IMR-90 (cell line): ENCODE measurements around the gene WDR27. TPM values are rescaled to one million over a fixed set of nuclear protein-coding genes. Genes with fewer than 3 reads are reported as not detected.

ENCODE experiments used
- ATAC-seq: fragments of 200-7000 bp; cut with Tn5 transposase; 2 replicates; pipeline ENCODE4 v1.9.1; 2020; ENCODE audit warnings: low read depth, mild to moderate bottlenecking, moderate library complexity
- BruUV-seq: library from RNA; stranded (reverse); fragments of 400-500 nt; replicated peaks from 2 replicates; lab custom pipeline; 2021; lab: Mats Ljungman, UMichigan
- CTCF ChIA-PET: fragments of 300-600 bp; formaldehyde crosslinking; extraction: SDS; loops from one replicate; lab custom pipeline; 2021; ENCODE audit warnings: antibody characterized with exemption; lab: Yijun Ruan, JAX
- POLR2A ChIA-PET: fragments of 300-600 bp; sonication (Branson Sonifier 250); formaldehyde crosslinking; loops from one replicate; lab custom pipeline; 2022; ENCODE audit warnings: antibody characterized with exemption; ENCODE audit not compliant: unreplicated experiment; lab: Charles Lee
- DNase-seq: peaks from one replicate; pipeline ENCODE4 v3.0.0; 2013
- H2AFZ ChIP-seq: replicated peaks from 2 replicates; pipeline ENCODE3; 2013; ENCODE audit warnings: low read length, mild to moderate bottlenecking; ENCODE audit not compliant: poor library complexity
- H2AK5ac ChIP-seq: 2 replicates; pipeline ENCODE4 v1.6.1; 2013; ENCODE audit warnings: low read depth, low read length, inconsistent platforms
- H2AK9ac ChIP-seq: replicated peaks from 2 replicates; pipeline ENCODE3; 2013; ENCODE audit warnings: mild to moderate bottlenecking, low read depth, low read length, moderate library complexity; ENCODE audit not compliant: poor library complexity
- H2BK120ac ChIP-seq: 2 replicates; pipeline ENCODE4 v1.6.1; 2013; ENCODE audit warnings: low read depth, low read length, inconsistent platforms
- H2BK15ac ChIP-seq: 3 replicates; pipeline ENCODE4 v1.6.1; 2013; ENCODE audit warnings: low read depth, low read length, inconsistent platforms
- H2BK20ac ChIP-seq: 2 replicates; pipeline ENCODE4 v1.6.1; 2013; ENCODE audit warnings: low read depth, mild to moderate bottlenecking, inconsistent platforms, low read length, moderate library complexity
- H2BK5ac ChIP-seq: 2 replicates; pipeline ENCODE4 v1.6.1; 2013; ENCODE audit warnings: mild to moderate bottlenecking, low read depth, low read length, inconsistent platforms; ENCODE audit not compliant: poor library complexity, severe bottlenecking
- H3K14ac ChIP-seq: replicated peaks from 2 replicates; pipeline ENCODE4 v1.6.1; 2013; ENCODE audit warnings: low read depth, low read length, inconsistent platforms
- H3K18ac ChIP-seq: 2 replicates; pipeline ENCODE4 v1.6.1; 2013; ENCODE audit warnings: low read depth, low read length, control low read depth
- H3K23ac ChIP-seq: 2 replicates; pipeline ENCODE4 v1.6.1; 2013; ENCODE audit warnings: low read depth, low read length, inconsistent platforms
- H3K27ac ChIP-seq: 2 replicates; pipeline ENCODE4 v1.5.1; 2013; ENCODE audit warnings: mild to moderate bottlenecking, control low read depth, low read length; ENCODE audit not compliant: insufficient read depth
- H3K27me3 ChIP-seq: 2 replicates; pipeline ENCODE4 v1.6.1; 2013; ENCODE audit warnings: low read length; ENCODE audit not compliant: control insufficient read depth, insufficient read depth
- H3K36me3 ChIP-seq: 2 replicates; pipeline ENCODE4 v1.6.1; 2013; ENCODE audit warnings: low read length, mixed read lengths; ENCODE audit not compliant: control insufficient read depth, insufficient read depth
- H3K4ac ChIP-seq: 2 replicates; pipeline ENCODE4 v1.6.1; 2013; ENCODE audit warnings: low read depth, low read length, inconsistent platforms
- H3K4me1 ChIP-seq: 2 replicates; pipeline ENCODE4 v1.6.1; 2013; ENCODE audit warnings: low read length, mixed read lengths; ENCODE audit not compliant: control insufficient read depth, insufficient read depth
- H3K4me2 ChIP-seq: 2 replicates; pipeline ENCODE4 v1.6.1; 2013; ENCODE audit warnings: low read depth, mild to moderate bottlenecking, control low read depth, low read length, moderate library complexity
- H3K4me3 ChIP-seq: 2 replicates; pipeline ENCODE4 v1.5.1; 2013; ENCODE audit warnings: low read depth, mild to moderate bottlenecking, control low read depth, low read length, moderate library complexity; ENCODE audit not compliant: insufficient read depth
- H3K56ac ChIP-seq: 2 replicates; pipeline ENCODE4 v1.6.1; 2013; ENCODE audit warnings: low read length, inconsistent platforms; ENCODE audit not compliant: insufficient read depth; ENCODE audit errors: extremely low read depth
- H3K79me1 ChIP-seq, 2 experiments: 2 replicates each; pipeline ENCODE4 v1.6.1; 2013; ENCODE audit warnings: low read length in 2 of 2, inconsistent platforms in 1 of 2, low read depth in 1 of 2
- H3K9ac ChIP-seq: 2 replicates; pipeline ENCODE4 v1.6.1; 2013; ENCODE audit warnings: low read depth, low read length, control low read depth
- H3K9me1 ChIP-seq: 2 replicates; pipeline ENCODE4 v1.6.1; 2013; ENCODE audit warnings: low read length, inconsistent platforms; ENCODE audit not compliant: insufficient read depth
- H3K9me3 ChIP-seq: 2 replicates; pipeline ENCODE4 v1.6.1; 2013; ENCODE audit warnings: low read length; ENCODE audit not compliant: control insufficient read depth, insufficient read depth
- H4K20me1 ChIP-seq: 2 replicates; pipeline ENCODE4 v1.6.1; 2013; ENCODE audit warnings: low read length, inconsistent platforms; ENCODE audit not compliant: insufficient read depth
- H4K5ac ChIP-seq: 2 replicates; pipeline ENCODE4 v1.6.1; 2013; ENCODE audit warnings: mild to moderate bottlenecking, low read depth, low read length, control low read depth
- H4K8ac ChIP-seq, 2 experiments: 2 replicates each; pipeline ENCODE4 v1.6.1; 2013; ENCODE audit warnings: low read depth in 2 of 2, low read length in 2 of 2, control low read depth in 1 of 2, inconsistent platforms in 1 of 2
- H4K91ac ChIP-seq: 2 replicates; pipeline ENCODE4 v1.6.1; 2013; ENCODE audit warnings: low read depth, low read length, inconsistent platforms; ENCODE audit not compliant: insufficient read depth
- CTCF ChIP-seq: conservative IDR thresholded peaks from 2 replicates; pipeline ENCODE4 v1.5.1; 2012; ENCODE audit warnings: mild to moderate bottlenecking, low read depth, low read length, improper control_type of control experiment
- MAFK ChIP-seq: IDR thresholded peaks from 2 replicates; pipeline ENCODE4 v1.6.1; 2012; ENCODE audit warnings: low read depth, low read length, improper control_type of control experiment
- RAD21 ChIP-seq: IDR thresholded peaks from 2 replicates; pipeline ENCODE4 v1.6.1; 2012; ENCODE audit warnings: low read length, improper control_type of control experiment
- SMC3 ChIP-seq: fragments of 150-350 bp; IDR thresholded peaks from 2 replicates; pipeline ENCODE4 v1.6.1; 2016; ENCODE audit warnings: low read depth, mild to moderate bottlenecking, antibody characterized with exemption, low read length, moderate library complexity
- WGBS, 2 experiments: methylation state at CpG; one replicate each; pipeline versions ENCODE4 v1.1.5 to v1.1.7; 2013; ENCODE audit warnings: missing lambda C conversion rate in 2 of 2; ENCODE audit not compliant: insufficient read length in 1 of 2; ENCODE audit errors: extremely low coverage in 2 of 2; 5-methylcytosine and 5-hydroxymethylcytosine counted together
- dilution Hi-C: fragments of 300-500 bp; cut with HindIII; formaldehyde crosslinking; loops from one replicate; pipeline ENCODE4 v1.14.3; 2018; ENCODE audit warnings: low sequenced_read_pairs; ENCODE audit not compliant: unreplicated experiment
- in situ Hi-C: fragments of 300-500 bp; cut with MboI; formaldehyde crosslinking; loops from 3 replicates; pipeline ENCODE4 v1.14.3; 2019; ENCODE audit warnings: low sequenced_read_pairs, inconsistent platforms, mixed read lengths
- intact Hi-C: fragments of 100-400 bp; cut with micrococcal nuclease; formaldehyde crosslinking; loops from 2 replicates; pipeline ENCODE4 v1.10.0; 2022
- polyA plus RNA-seq, 3 experiments: library from polyadenylated mRNA; depleted of rRNA; stranded (reverse); fragments of >200 nt; gene quantifications; 2 replicates each; pipeline ENCODE4 v1.2.3, GENCODE V29; 2012; ENCODE audit warnings: low replicate concordance in 1 of 3
- total RNA-seq: library from RNA; depleted of rRNA; stranded (reverse); fragments of >200 nt; gene quantifications from 2 replicates; pipeline ENCODE4 v1.2.3, GENCODE V29; 2012

WDR27 gene
- total and polyA plus RNA-seq, 2 of the 4 experiments (the other 2 are of a cell fraction), result 7.0 to 18.5 TPM

- 83% methylated on average over 13 of the region's 13 CpGs; no CpG with 5 or more reads in 1 of the 2 experiments for WGBS, 2 experiments
- H2BK20ac ChIP-seq, result no peak overlapping the region
- H3K18ac ChIP-seq, result no peak overlapping the region
- no peak overlapping the region for H3K4me3 ChIP-seq
- peaks cover 18% of the 10 kb centered on the region for H3K4me1 ChIP-seq
- H4K8ac ChIP-seq, result no peak overlapping the region
- no peak overlapping the region for H2AFZ ChIP-seq
- H3K9ac ChIP-seq, result no peak overlapping the region
- ATAC-seq (no peak), DNase-seq (no peak)
- H3K14ac ChIP-seq, result no peak overlapping the region
- H3K23ac ChIP-seq, result no peak overlapping the region
- H3K4ac ChIP-seq, result no peak overlapping the region; the same call in 1 of the 2 replicates
- CTCF ChIA-PET, result no interaction called here
- H2AK9ac ChIP-seq, result no peak overlapping the region
- dilution Hi-C loops, result no loop called here
- no TSS peak for BruUV-seq
- H3K4me2 ChIP-seq, result no peak overlapping the region
- TF ChIP-seq CTCF (no peak), SMC3 (no peak), MAFK (no peak), RAD21 (no peak)
- H2BK120ac ChIP-seq, result no peak overlapping the region
- no peaks in the 10 kb centered on the region for H3K27me3 ChIP-seq
- 0 out of 2 replicates have a peak, but pooled peaks cover 3% of the 10 kb centered on the region for H4K20me1 ChIP-seq
- peaks cover 0 to 4% of the 10 kb centered on the region in 2 experiments; a peak in 1 of 4 replicates for H3K79me1 ChIP-seq
- no peak overlapping the region; the same call in 1 of the 2 replicates for H2AK5ac ChIP-seq
- no peaks in the 10 kb centered on the region; the same call in 1 of the 2 replicates for H3K9me3 ChIP-seq
- peaks cover 16% of the 10 kb centered on the region for H3K9me1 ChIP-seq
- in situ Hi-C loops, result no loop called here
- peaks cover 24% of the 10 kb centered on the region for H3K36me3 ChIP-seq
- no peak overlapping the region; the same call in 1 of the 2 replicates for H4K91ac ChIP-seq
- no peak overlapping the region for H3K27ac ChIP-seq
- H2BK15ac ChIP-seq, result no peak overlapping the region
- POLR2A ChIA-PET, result no interaction called here
- H2BK5ac ChIP-seq, result no peak overlapping the region
- intact Hi-C loops, result no loop called here
- no peak overlapping the region for H4K5ac ChIP-seq
- H3K56ac ChIP-seq, result no peak overlapping the region
Measured at GRCh38 chr6:169621311-169621710, 80.5 kb downstream of the WDR27 start.
